Measurements from ENCODE around the gene RTL1. TPM values are rescaled to one million over a fixed set of nuclear protein-coding genes. Genes with fewer than 3 reads are reported as not detected.

RTL1 gene
- total and polyA plus RNA-seq, 10 of the 15 experiments (the other 5 are each of a cell fraction or from before 2014, with no cell fraction given) = not detected

GRCh38 chr14:100904307-100905087, 975 bp upstream of the RTL1 start:
- Histone ChIP-seq H3K4me1 (ENCODE audit: control insufficient read depth, insufficient read depth, low read length) (no peaks in the 10 kb centered on the region), H4K20me1 (ENCODE audit: control insufficient read depth, insufficient read depth) (no peaks in the 10 kb centered on the region), H3K79me2 (ENCODE audit: control insufficient read depth, insufficient read depth, low read length) (no peaks in the 10 kb centered on the region), H3K27me3 (replicated peaks in 1 of 2; ENCODE audit: control insufficient read depth in 2 of 2, insufficient read depth in 2 of 2, low read length in 1 of 2) (no peaks in the 10 kb centered on the region; a peak in 2 of 4 replicates), H3K27ac (ENCODE audit: control insufficient read depth, insufficient read depth) (no peak overlapping the region), H3K4me3 (no peak overlapping the region), H3K4me2 (ENCODE audit: control insufficient read depth, insufficient read depth) (no peak overlapping the region), H3K9ac (ENCODE audit: control insufficient read depth, insufficient read depth, low read length) (no peak overlapping the region), H3K9me3 (replicated peaks; ENCODE audit: control insufficient read depth, insufficient read depth, low read length) (no peaks in the 10 kb centered on the region), H2AFZ (ENCODE audit: control insufficient read depth, low read depth, low read length) (no peak overlapping the region), H3K36me3 (ENCODE audit: control insufficient read depth in 2 of 2, insufficient read depth in 2 of 2, low read length in 1 of 2) (no peaks in the 10 kb centered on the region)
- SMC1A ChIA-PET (ENCODE audit: uncharacterized antibody, unreplicated experiment) = no interaction called here
- CTCF ChIA-PET = no interaction called here
- POLR2A ChIA-PET = no interaction called here
- RAD21 ChIA-PET (ENCODE audit: unreplicated experiment) = no interaction called here
- intact Hi-C loops (cut with micrococcal nuclease; ENCODE audit: unreplicated experiment) = no loop called here
- ATAC-seq (no peak), FAIRE-seq (no peak), DNase-seq (ENCODE audit: low read depth, low spot score) (no peak)
- no TSS peak for BruUV-seq (replicated peaks)
- WGBS (ENCODE audit: insufficient coverage, insufficient replicate concordance, low lambda C conversion rate, missing lambda C conversion rate) = 42% methylated on average over 23 of the region's 45 CpGs
- in situ Hi-C loops (cut with MboI) = no loop called here
- TF ChIP-seq ZNF24 (IDR thresholded peaks at IDR 0.05) (no peak), ZNF207 (IDR thresholded peaks at IDR 0.05; ENCODE audit: borderline replicate concordance) (no peak)

- WGBS (ENCODE audit: insufficient coverage, insufficient replicate concordance, low lambda C conversion rate, missing lambda C conversion rate) = 40% methylated on average over 10 of the region's 10 CpGs
- Histone ChIP-seq H3K4me3 (no peak overlapping the region), H3K4me2 (ENCODE audit: control insufficient read depth, insufficient read depth) (no peak overlapping the region), H3K36me3 (ENCODE audit: control insufficient read depth in 2 of 2, insufficient read depth in 2 of 2, low read length in 1 of 2) (no peaks in the 10 kb centered on the region), H3K4me1 (ENCODE audit: control insufficient read depth, insufficient read depth, low read length) (no peaks in the 10 kb centered on the region), H3K27me3 (replicated peaks in 1 of 2; ENCODE audit: control insufficient read depth in 2 of 2, insufficient read depth in 2 of 2, low read length in 1 of 2) (no peaks in the 10 kb centered on the region; a peak in 2 of 4 replicates), H3K9ac (ENCODE audit: control insufficient read depth, insufficient read depth, low read length) (no peak overlapping the region), H3K27ac (ENCODE audit: control insufficient read depth, insufficient read depth) (no peak overlapping the region), H3K9me3 (replicated peaks; ENCODE audit: control insufficient read depth, insufficient read depth, low read length) (no peaks in the 10 kb centered on the region), H2AFZ (ENCODE audit: control insufficient read depth, low read depth, low read length) (no peak overlapping the region), H4K20me1 (ENCODE audit: control insufficient read depth, insufficient read depth) (no peaks in the 10 kb centered on the region), H3K79me2 (ENCODE audit: control insufficient read depth, insufficient read depth, low read length) (no peaks in the 10 kb centered on the region)
- POLR2A ChIA-PET = no interaction called here
- in situ Hi-C loops (cut with MboI) = no loop called here
- ATAC-seq (no peak), DNase-seq (ENCODE audit: low read depth, low spot score) (no peak), FAIRE-seq (no peak)
- RAD21 ChIA-PET (ENCODE audit: unreplicated experiment) = no interaction called here
- SMC1A ChIA-PET (ENCODE audit: uncharacterized antibody, unreplicated experiment) = no interaction called here
- no TSS peak for BruUV-seq (replicated peaks)
- TF ChIP-seq ATF2 (IDR thresholded peaks at IDR 0.05; ENCODE audit: low read length) (no peak), EZH2 (IDR thresholded peaks at IDR 0.05; ENCODE audit: borderline replicate concordance, control insufficient read depth, low read depth, low read length) (no peak), ZNF384 (IDR thresholded peaks at IDR 0.05; ENCODE audit: borderline replicate concordance, low read depth, low read length) (no peak), ZBTB11 (CRISPR knock-in tag; IDR thresholded peaks at IDR 0.05) (no peak), TARDBP (IDR thresholded peaks at IDR 0.05; ENCODE audit: borderline replicate concordance) (no peak), SMC3 (IDR thresholded peaks at IDR 0.05; ENCODE audit: borderline replicate concordance, low read length) (no peak), CHD2 (IDR thresholded peaks at IDR 0.05; ENCODE audit: borderline replicate concordance, low read depth, low read length) (no peak), GABPA (IDR thresholded peaks at IDR 0.05; ENCODE audit: low read depth) (no peak), SP1 (IDR thresholded peaks at IDR 0.05; ENCODE audit: low read depth, low read length) (no peak), TCF3 (IDR thresholded peaks at IDR 0.05; ENCODE audit: borderline replicate concordance, insufficient read depth, low read depth, low read length) (no peak), STAT3 (IDR thresholded peaks at IDR 0.05; ENCODE audit: low read depth, low read length) (no peak)
- intact Hi-C loops (cut with micrococcal nuclease; ENCODE audit: unreplicated experiment) = no loop called here
- CTCF ChIA-PET = no interaction called here
Observed at GRCh38 chr14:100903134-100903468, 421 bp downstream of the RTL1 start.

Data from GM12878 (cell line).